OCI-M1 (cell line): Measurements from ENCODE around the gene PDE4B.
"Not testable (repeated sequence)": the region's sequence is repeated elsewhere in the genome, so short reads cannot be mapped to it uniquely, and the experiment has no call there.

Experiments
- DNase-seq: peaks from one replicate; lab custom pipeline; 2025; lab: John Stamatoyannopoulos, UW

The PDE4B gene

GRCh38 chr1:66311628-66312027 is 518.9 kb downstream of the PDE4B start:
- no peak for DNase-seq

GRCh38 chr1:66312271-66312990 is 519.7 kb downstream of the PDE4B start:
- no peak for DNase-seq

- DNase-seq = no peak
These were observed 520.7 kb downstream of the PDE4B start for GRCh38 chr1:66313429-66313828.

DNA sequence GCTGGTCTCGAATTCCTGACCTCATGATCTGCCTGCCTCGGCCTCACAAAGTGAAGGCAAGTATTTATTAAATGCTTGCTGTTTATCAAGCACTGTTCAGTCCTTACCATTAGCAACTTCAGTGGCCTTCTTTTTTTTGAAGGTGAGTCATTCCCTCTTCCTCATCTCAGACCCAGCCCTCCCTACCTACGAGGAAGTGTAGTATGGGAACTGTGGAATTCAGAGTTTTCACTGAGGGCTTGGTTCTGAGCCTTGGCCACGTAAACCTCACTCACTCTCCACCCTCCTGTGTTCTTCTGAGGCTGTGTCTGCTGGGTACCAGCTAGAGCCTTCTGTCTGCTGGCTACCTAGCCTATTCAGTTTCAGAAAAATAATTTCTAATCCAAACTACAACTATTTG is 523.0 kb downstream of the PDE4B start:
- DNase-seq = no peak

- no peak for DNase-seq
These were observed 524.0 kb downstream of the PDE4B start for GRCh38 chr1:66316464-66317247.

- no peak for DNase-seq
These were observed 524.5 kb downstream of the PDE4B start for GRCh38 chr1:66317248-66317515.

DNA sequence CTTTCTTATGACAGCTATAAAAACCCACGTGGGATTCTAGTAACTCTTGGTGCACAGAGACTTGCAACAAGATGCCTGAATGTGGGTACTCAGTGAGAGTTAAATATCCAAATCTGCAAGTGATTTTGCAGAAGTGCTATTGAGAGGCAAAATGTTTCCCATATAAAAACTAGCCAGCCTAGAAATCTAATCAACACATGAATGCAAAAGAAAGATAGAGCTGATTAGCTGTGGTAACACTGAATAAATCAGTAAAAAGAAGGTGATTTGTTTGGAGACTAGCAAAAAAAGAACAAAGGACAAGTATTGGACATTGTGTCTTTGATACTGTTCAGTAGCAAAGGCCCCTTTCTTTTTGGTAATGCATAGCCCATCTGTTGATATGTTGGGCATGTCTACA is 527.5 kb downstream of the PDE4B start:
- no peak for DNase-seq

GRCh38 chr1:66322462-66322861 is 529.8 kb downstream of the PDE4B start:
- DNase-seq = not testable (repeated sequence)

DNA sequence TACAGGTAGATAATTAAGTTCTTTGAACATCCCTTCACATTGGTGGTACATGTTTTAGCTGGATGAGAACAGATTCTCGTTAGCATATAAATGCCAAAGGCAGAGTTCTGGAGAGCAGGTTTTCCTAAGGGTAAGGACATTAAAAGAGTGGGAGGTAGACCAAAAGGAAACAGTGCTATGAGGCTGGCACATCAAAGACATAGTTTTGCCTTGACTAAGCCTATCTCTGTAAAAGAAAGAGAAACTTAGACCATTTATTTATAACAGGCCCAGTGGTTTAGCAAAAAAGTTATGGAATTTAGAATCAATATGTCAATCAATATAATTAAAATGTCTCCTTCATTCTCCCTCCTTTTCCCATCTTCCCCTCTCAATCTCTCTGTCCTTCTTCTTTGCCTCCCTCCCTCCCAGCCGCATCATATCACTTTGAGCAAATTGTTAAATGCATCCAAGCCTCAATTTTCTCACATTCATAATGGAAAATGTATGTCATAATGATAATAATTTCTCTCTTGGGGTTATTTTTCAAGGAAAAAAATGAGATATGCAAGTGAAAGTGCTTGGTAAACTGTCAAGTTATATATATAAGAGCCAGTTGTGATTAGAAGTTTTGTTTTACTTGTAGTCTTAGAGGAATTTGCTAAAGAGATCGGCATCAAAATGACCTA is 531.4 kb downstream of the PDE4B start:
- no peak for DNase-seq

GRCh38 chr1:66325594-66326380 is 533.1 kb downstream of the PDE4B start:
- no peak for DNase-seq

DNA sequence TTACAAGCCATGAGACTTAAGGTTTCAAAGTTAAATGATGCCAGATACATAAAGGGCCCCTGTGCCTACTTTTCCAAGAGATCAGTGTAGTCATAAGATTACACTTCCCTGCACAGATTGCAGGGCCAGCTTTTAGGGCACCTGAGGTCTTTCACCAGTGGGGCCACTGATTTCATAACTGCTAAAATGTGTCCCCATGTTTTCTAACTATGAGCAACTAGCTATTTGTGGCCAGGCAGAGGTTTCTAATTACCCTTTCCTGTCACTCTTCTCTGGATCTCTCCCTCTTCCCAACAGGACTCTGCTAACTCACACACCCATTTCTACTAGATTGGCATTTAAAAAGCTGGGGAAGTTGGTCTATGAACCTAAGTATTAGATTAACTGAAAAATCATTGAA is 534.2 kb downstream of the PDE4B start:
- DNase-seq = no peak

DNA sequence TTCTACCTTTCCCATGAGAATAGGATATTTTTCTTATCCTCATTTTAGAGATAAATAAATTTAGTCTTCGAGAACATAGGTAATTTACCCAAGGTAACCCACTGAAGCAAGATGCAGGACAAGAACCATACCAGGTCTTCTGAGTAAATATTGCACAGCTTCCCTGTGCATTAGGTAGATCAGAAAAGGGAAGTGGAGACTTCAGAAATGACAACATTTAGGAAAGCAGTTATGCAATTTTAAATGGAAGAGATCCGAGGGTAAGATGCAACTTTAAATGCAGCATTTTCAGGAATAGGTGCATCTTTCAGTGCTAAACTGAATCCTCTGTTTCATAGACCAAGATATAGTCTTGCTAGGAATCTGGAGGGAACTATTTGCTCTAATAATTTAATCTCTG is 534.9 kb downstream of the PDE4B start:
- DNase-seq = peak; percentile 34

GRCh38 chr1:66328896-66329295 is 536.2 kb downstream of the PDE4B start:
- no peak for DNase-seq

DNA sequence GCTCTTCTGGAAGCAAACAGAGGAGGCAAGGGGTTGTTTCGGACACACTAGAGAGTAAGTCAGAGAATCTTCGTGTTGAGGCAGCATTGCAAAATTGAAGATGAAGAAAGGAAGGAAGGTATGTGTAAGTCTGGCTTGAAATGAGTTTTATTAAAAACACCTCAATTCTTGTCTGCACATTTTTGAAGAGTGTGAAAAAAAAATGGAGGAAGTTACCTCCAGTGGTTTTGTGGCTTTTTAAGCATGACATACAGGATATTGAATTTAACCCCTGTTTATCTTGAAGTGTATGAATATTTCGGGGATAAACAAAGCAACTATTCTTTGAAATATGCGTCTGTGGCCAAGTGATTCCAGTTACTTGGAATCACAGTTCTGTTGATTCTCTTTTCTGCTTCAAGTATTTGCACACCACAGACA is 538.0 kb downstream of the PDE4B start:
- DNase-seq = peak; percentile 48

GRCh38 chr1:66331658-66332547 is 539.2 kb downstream of the PDE4B start:
- peak; percentile 29 for DNase-seq

DNA sequence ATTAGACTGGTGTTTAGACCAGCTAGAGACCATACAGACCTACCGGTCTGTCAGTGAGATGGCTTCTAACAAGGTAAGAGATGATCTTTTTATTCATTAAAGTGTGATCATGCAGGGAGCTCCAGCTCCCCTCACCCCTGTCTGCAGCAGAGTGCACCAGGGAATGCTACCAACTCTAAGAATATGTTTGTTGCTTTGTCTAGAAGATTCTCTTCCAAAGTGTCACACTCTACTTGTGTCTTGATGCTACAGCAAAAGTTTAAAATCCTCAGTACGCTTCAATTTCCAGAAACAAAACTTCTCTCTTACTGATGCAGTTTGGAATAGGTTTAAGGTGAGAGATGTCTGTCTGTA is 539.8 kb downstream of the PDE4B start:
- DNase-seq = no peak

- no peak for DNase-seq
These were observed 540.9 kb downstream of the PDE4B start for GRCh38 chr1:66333466-66334199.

DNA sequence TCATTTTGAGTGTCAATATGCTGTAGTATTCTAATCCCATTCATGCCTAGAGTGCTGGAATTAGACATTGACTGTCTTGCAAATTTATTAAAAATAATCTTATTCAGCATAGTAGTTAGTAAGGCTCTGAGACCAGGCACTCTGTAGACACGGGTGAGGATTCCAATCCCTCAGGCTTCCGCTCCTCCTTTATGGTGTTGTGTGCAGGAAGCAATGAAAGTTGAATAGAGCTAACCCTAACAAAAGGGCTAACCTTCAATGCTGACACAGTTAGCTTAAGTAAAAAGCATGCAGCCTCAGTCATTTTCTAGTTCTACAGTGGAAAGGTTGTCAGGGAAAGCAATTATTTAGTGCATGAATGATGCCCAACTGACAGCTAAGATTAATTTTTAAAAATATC is 541.6 kb downstream of the PDE4B start:
- no peak for DNase-seq

GRCh38 chr1:66335125-66335524 is 542.4 kb downstream of the PDE4B start:
- DNase-seq = no peak

- peak; percentile 52 for DNase-seq
These were observed 543.4 kb downstream of the PDE4B start for GRCh38 chr1:66335859-66336640.
